GM21423 (cell line): Measurements from ENCODE around the gene SLC6A8.
"Not testable (repeated sequence)": the region's sequence is repeated elsewhere in the genome, so short reads cannot be mapped to it uniquely, and the experiment has no call there.

Experiments used
- ATAC-seq: cut with Tn5 transposase; IDR thresholded peaks from one replicate; pipeline ENCODE4 v1.9.1; 2021; ENCODE audit warnings: mild to moderate bottlenecking, moderate library complexity; ENCODE audit not compliant: unreplicated experiment

The SLC6A8 gene

DNA sequence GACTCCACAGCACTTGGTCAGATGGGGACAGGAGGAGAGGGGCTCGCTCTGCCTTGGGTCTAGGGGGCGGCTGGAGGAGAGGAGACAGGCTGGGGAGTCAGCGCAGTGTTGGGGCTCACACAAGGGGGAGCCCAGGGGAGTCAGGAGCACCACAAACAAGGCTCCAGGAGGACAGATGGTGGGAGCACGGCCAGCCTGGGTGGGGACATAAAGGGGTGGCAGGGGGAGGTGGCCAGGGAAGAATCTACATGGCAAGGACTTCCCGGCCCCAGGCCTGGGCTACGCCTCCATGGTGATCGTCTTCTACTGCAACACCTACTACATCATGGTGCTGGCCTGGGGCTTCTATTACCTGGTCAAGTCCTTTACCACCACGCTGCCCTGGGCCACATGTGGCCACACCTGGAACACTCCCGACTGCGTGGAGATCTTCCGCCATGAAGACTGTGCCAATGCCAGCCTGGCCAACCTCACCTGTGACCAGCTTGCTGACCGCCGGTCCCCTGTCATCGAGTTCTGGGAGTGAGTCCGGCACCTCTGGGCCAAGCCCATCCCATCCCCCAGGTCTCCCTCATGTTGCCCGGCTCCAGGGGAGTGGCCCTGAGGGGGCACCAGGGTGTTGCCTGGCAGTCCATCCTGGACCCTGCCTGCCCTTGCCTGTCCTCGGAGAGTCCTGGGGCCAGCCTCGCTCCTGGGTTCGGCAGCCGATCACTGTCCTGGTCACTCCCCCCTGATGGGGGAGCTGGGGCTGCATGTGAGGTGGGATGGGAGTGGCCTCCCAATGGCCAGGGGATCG lies 3.5 kb downstream of the SLC6A8 start:
- not testable (repeated sequence) for ATAC-seq

DNA sequence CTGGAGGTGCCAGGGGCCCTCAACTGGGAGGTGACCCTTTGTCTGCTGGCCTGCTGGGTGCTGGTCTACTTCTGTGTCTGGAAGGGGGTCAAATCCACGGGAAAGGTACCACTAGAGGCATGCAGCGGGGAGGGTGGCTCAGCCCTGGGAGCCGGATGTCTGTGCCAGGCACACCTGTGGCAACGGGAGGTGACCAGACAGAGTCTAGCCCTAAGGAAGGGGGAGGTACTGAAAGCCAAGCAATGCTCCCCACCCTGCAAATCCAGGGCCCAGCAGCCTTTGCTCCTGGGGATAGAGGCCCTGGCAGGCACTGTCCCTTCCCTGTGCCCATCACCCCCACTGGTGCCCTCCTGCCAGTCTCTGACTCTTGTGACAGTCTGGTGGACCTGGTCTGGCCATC lies 4.3 kb downstream of the SLC6A8 start:
- no peak for ATAC-seq

DNA sequence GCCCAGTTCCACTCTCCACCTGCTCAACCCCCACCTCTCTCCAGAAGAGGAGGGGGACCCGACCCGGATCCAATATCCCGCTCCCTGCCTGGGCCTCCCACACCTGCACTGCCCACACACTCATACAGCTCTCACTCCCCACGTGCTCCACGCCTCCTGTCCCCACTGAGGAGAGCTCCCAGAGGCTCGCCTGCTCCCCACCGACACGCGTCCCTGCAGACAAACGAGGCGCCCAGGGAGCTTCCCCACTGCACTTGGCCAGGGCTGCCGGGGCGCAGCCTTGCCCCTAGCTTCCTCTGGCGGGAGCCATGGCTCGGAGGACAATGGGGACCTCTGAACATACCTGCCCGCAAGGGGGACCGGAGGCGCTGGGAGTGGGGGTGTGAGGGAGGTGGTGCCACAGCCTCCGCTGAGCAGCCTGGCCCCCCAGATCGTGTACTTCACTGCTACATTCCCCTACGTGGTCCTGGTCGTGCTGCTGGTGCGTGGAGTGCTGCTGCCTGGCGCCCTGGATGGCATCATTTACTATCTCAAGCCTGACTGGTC lies 5.0 kb downstream of the SLC6A8 start:
- no peak for ATAC-seq

DNA sequence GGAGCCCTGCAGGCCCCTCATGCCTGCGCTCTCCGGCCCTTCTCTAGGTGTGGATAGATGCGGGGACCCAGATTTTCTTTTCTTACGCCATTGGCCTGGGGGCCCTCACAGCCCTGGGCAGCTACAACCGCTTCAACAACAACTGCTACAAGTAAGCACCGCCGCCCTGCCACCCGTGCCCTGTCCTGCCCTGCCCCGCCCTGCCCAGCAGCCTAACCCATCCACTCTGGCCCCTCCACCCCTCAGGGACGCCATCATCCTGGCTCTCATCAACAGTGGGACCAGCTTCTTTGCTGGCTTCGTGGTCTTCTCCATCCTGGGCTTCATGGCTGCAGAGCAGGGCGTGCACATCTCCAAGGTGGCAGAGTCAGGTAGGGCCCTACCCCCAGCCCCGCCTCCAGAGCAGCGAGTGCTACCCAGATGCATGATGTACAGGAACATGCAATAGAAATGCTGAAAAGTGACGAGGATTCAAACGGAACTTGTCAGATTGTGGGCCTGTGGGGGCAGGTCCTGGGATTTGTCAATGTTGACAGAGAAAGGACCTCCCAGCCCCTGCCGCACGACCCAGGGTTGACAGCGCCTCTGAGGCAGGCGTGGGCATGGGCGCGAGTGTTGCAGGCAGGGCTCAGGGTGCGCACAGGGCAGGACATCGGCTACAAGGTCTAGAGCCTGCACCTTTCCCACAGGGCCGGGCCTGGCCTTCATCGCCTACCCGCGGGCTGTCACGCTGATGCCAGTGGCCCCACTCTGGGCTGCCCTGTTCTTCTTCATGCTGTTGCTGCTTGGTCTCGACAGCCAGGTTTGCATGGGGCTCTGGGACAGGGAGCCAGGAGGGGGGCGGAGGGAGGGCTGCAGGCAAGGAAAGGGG lies 5.7 kb downstream of the SLC6A8 start:
- no peak for ATAC-seq

DNA sequence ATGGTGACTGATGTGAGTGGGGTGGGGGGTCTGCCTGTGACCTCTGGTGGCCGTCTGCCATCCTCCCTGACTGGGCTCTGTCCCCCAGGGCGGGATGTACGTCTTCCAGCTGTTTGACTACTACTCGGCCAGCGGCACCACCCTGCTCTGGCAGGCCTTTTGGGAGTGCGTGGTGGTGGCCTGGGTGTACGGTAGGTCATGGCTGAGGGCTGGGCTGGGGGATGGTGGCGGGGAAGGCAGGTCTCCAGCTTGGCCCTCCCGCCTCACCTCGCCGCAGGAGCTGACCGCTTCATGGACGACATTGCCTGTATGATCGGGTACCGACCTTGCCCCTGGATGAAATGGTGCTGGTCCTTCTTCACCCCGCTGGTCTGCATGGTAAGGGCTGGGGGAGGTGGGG lies 6.5 kb downstream of the SLC6A8 start:
- not testable (repeated sequence) for ATAC-seq

DNA sequence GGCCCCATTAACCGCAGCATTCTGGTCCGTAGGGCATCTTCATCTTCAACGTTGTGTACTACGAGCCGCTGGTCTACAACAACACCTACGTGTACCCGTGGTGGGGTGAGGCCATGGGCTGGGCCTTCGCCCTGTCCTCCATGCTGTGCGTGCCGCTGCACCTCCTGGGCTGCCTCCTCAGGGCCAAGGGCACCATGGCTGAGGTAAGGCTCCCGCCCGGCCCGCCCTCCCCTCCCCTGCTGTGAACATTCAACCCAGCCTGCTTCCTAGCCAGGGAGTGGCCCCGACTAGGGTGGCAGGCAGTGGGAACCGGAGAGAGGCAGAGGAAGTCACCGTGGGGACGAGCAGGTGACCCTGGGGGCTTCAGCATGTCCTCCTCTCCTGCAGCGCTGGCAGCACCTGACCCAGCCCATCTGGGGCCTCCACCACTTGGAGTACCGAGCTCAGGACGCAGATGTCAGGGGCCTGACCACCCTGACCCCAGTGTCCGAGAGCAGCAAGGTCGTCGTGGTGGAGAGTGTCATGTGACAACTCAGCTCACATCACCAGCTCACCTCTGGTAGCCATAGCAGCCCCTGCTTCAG lies 7.1 kb downstream of the SLC6A8 start:
- no peak for ATAC-seq

DNA sequence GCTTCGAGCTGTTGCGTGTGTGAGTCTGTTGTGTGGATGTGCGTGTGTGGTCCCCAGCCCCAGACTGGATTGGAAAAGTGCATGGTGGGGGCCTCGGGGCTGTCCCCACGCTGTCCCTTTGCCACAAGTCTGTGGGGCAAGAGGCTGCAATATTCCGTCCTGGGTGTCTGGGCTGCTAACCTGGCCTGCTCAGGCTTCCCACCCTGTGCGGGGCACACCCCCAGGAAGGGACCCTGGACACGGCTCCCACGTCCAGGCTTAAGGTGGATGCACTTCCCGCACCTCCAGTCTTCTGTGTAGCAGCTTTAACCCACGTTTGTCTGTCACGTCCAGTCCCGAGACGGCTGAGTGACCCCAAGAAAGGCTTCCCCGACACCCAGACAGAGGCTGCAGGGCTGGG lies 8.4 kb downstream of the SLC6A8 start:
- no peak for ATAC-seq

DNA sequence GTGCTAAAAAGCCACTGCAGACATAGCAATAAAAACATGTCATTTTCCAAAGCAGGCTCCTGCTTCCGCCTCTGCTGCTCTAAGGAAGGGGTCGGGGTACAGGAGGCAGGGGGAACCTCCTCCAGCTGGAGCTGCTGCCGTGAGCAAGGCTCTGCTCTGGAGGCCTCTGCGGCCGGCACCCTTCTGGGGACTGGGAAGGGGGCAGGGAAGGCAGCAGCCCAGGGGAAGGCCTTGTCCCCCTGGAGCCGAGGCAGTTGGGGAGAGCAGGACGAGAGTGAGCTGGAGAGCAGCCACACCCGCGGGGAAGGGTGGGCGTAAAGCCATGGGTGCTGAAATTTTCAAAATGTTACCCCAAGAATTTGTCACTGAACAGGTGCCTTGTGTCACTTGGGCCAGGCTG lies 8.8 kb downstream of the SLC6A8 start:
- not testable (repeated sequence) for ATAC-seq

DNA sequence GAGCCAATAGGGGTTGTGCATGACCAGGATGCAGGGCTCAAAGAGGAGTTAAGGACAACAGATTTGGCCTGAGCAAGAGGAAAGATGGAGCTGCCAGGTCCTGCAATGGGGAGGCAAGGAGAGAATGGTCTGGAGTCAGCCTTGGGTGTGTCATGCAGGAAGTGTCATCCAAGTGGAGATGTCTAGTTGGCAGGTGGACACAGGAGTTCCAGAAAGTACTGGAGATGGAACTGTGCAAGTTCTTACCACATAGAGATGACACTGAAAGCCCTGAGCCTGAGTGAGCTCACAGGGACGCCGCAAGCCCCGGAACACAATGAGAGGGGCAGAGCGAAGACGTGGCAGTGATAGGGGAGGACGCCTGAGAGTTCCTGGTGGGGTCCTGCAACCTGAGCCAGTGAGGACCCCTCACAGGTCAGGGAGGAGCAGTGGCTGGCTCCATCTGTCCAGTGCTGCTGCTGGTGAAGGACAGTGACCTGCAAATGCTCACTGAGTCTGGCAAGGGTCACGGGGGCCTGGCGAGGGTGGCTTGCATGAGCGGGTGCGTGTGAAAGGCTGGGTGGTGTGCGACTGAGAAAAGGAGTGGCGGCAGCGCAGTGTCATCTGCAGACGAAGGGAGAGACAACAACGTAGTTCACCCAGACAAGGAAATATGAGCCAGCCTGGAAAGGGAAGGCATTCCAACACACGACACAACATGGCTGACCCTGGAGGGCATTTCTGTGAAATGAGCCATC lies 9.4 kb downstream of the SLC6A8 start:
- ATAC-seq: not testable (repeated sequence)

DNA sequence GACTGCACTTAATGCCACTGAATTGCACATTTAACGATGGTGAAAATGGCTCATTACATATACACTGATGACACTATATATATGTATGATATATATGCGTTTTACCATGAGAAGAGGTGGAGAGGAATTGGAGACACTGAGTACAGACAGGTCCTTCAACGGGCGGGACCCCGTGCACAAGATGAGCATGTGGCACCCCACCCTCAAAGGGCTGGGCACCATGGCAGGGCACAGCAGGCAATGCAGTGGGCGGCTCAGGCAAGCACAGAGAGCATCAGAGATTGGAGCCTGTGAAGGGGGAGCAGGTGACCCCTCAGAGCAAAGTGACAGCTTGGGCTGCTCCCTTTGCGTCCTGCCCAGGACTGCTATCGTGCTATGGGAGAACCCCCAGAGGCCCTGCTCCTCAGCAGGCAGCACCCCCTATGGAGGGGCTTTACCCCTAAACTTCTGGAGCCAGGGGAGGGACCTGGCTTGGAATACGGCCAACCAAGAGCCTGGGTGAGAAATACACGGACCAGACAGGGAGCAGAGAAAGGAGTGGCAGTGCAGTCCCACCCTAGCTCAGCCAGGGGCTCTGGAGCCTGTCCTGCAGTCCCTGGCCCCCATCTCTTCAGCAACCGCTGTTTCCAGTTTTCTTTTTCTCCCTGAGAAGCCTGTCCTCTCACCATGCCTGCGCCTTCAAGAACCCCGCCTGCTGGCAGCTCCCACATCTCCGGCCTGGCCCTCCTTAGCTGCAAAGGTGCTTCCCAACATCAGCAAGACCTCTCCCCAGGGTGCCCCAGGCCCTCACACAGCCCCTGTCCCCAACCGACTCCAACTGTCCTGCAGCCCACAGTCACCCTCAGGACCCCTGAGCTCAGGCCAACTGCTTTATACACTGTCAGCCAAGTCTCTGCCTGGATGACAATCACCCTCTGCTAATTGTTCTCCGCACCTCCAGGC lies 10.5 kb downstream of the SLC6A8 start:
- ATAC-seq: no peak

DNA sequence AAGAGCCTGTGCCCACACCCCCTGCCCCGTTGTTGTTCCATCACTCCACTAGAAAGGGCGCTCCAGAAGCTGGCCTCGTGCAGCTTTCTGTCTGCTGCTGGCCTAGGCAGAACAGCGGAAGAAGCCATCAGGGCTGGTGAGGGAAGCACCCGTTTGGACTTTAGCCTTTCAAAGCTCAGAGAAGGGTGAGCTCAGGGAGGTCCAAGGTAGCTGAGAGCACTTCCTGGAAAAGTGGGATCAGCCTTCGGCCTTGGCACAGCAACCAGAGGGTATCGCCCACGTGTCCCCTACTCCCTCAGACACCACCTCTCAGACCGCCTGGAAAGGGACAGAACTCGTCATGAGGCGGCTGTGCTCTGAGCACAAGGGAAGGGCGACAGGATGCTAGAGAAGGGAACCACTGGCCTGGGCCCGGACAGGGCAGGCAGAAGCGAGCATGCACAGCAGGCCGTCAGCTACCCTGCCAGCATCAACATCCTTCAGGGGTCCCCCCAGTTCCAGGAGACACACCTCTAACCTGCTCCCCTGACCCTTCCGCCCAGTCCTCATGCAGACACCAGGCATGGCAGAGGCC lies 11.6 kb downstream of the SLC6A8 start:
- ATAC-seq: not testable (repeated sequence)

DNA sequence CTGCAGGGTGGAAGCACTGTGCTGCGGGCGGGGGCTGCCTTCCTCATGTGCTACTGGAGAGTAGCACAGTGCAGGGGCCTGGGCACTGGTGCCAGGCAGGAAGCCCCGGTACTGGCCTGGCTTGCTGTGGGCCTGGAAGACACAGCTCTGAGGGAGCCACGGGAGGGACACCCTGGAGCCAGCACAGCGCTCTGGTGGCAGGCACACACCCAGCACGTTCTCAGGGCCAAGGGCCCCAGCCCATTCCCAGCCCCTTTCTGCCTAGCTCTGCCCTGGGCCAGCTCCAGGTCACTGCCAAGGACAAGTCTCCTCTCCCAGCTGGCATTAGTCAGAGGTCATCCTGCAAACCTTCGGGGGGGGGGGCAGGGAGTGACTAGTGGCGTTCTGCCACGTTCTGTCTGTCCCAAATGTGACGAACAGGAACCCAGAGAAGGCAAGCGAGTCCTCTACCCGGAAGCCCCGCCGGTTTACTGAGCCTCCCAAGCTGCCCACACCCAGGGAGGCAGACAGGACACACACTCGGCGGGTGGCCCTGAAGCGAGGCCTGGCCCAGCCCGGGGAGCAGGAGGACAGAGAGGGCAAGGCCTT lies 12.2 kb downstream of the SLC6A8 start:
- not testable (repeated sequence) for ATAC-seq

DNA sequence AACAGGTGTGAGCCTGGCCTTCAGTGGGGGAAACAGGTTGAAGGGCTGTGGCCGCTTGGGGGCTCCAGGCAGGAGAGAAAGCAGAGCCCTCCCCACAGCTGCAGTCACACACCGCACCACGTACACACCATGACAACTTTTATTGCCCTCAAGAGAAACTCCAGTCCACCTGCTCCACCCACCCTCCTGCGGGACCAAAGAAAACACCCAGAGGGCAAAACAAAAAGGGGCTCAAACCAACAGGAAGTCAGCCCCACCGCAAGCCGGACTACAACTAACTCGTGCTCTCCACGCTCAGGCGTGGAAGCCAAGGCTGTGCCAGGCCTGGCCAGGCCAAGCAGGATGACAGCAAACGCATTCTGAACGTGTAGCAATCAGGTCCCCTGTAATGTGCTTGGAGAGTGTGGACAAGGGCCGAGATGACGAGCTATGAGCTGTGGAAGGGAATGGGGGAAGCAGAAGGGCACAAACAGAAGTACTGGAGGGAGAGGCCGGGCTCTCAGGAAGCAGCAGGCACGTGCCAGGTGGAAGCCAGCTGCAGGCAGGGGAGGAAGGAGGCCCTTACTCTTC lies 12.7 kb downstream of the SLC6A8 start:
- ATAC-seq: no peak

DNA sequence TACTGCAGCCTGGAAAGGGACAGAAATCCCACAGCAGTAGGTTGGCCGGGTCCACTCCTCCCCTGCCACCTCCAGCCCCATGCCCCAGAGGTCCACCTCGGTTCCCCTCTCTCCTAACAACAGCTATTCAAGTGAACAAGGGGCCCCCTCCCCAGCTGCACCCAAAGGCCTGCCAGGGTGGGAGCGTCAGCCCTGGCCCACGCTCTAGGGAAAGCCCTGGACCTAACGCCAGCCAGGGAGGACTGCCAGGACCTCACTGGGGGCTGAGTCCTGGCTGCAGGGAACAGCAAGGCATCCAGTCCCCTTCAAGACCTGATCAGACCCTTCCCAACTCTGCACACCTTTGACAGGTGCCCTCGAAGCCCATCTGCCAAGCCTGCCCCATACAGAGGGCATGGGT lies 13.2 kb downstream of the SLC6A8 start:
- no peak for ATAC-seq

DNA sequence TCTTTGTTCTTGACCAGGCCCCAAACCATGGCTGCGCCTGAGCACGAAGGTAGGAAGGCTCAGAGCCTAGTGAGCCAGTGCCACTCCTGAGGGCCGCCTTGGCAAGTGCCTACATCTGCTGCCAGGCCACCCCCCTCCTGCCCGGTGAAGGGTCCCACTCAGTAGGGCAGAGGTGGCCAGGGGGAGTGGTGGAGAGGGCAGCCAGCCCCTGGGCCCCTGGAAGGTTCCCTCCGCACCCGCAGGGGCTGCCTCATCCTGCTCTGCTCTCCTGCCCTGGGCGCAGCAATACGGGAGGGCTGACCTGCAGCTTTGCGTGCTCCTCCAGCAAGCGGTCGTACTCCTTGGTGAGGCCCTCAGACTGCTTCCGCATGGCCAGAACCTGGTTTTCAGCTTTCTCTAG lies 14.0 kb downstream of the SLC6A8 start:
- ATAC-seq: no peak

DNA sequence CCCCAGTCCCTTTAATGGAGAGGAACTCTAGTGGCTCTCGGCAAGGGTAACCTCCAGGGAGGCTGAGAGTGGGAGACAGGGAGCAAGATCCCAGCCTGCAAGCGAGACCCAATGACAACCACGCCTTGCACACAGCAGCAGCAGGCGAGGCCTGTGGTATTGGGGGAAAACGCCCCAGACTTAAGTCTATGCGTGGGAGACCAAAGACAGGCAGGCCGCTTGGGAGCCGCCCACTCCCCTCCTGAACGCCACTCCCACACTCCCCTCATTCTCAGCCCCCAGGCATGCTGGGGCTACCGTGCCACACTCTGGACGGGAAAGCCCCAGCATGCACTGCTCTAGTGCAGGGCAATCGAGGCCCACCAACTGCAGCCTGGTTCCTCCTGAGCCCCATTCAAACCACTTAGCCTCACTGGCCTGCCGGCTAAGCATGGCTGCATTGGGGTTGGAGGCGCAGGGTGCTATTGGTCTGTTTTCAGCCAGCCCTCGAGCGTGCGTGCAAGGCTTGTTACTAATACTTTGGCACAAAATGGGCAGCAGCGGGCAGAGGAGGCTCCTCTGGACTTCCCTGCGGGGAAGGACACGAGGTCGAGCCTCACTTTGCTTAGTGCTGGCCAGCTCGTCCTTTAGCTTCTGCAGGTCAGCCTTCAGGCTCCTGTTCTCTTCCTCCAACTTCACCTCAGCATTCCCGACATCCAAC lies 14.8 kb downstream of the SLC6A8 start:
- no peak for ATAC-seq

DNA sequence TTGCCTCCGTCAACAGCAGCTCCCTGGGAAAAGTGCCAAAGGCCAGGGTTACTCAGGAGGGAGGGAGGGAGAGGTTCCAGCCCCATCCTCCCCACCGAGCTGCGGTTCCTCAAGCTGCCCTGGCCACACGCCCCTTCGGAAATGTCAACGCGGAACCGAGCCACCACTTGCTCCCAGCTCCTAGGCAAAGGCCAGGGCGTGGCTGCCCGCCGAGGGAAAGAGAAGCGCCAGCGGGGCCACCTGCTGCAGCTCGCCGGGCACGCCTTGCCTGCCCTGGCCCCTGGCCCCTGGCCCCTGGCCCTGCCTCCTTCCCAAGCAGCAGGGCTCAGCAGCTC lies 15.3 kb downstream of the SLC6A8 start:
- no peak for ATAC-seq

DNA sequence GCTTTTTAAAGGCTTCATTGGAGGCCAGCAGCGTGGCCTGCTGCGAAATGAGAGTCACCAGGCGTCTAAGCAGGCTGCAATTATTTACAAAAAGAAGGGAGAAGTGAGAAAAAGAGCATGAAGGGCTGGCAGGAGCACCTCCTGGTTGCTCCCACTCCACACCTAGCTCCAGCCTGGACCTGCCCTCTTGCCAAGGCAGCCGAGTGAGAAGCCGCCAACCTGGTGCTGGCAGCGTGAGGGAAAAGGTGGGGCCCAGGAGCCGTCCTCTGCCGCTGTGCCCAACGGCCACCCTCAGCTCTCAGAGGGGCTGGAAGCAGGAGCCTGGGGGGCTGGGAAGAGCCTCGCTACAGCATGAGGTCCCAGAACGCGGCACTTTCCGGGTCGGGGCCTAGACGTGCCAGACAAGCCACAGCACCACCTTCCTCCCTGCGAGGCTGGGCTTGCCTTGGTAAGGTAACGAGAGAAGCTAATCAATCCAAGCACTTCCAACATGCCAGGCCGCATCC lies 16.3 kb downstream of the SLC6A8 start:
- ATAC-seq: no peak
